ENCODE data around the gene CARMIL1. TPM values are rescaled to one million over a fixed set of nuclear protein-coding genes. Genes with fewer than 3 reads are reported as not detected.

Gene CARMIL1
- total RNA-seq, 1 donor from 2014 or later: 14.0 TPM

- no peak for DNase-seq
Observed at GRCh38 chr6:25311331-25311840, 32.2 kb downstream of the CARMIL1 start.

DNA sequence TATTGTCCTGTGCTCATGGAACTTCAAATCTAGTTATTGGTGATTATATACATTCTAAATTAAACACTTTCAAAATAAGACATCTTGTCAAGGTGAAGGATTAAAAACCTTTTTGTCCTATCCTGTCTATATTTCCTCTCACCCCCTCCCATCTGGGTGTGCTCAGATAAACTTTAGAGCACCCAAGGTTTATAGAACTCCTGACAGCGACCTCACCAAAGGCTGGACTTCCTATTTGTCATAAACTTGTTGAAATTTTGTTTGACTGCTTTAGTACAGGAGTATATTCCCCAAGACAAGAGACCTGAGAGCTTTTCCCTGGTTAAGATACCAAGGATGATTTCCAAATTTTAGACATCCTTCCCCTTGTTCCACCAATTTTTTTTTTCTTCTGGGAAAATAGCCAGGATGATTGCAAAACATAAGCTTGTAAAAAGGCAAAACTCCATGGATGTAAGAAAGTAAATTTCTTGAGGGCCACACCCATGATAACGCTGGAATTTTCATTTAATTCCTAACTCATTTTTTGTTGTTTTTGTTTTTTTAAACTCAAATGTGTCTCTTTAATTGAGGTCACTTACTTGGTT is 33.0 kb downstream of the CARMIL1 start:
- DNase-seq: peak; percentile 32

GRCh38 chr6:25312703-25313102 is 33.5 kb downstream of the CARMIL1 start:
- DNase-seq: no peak

- DNase-seq: no peak
Observed at GRCh38 chr6:25314509-25315175, 35.5 kb downstream of the CARMIL1 start.

DNA sequence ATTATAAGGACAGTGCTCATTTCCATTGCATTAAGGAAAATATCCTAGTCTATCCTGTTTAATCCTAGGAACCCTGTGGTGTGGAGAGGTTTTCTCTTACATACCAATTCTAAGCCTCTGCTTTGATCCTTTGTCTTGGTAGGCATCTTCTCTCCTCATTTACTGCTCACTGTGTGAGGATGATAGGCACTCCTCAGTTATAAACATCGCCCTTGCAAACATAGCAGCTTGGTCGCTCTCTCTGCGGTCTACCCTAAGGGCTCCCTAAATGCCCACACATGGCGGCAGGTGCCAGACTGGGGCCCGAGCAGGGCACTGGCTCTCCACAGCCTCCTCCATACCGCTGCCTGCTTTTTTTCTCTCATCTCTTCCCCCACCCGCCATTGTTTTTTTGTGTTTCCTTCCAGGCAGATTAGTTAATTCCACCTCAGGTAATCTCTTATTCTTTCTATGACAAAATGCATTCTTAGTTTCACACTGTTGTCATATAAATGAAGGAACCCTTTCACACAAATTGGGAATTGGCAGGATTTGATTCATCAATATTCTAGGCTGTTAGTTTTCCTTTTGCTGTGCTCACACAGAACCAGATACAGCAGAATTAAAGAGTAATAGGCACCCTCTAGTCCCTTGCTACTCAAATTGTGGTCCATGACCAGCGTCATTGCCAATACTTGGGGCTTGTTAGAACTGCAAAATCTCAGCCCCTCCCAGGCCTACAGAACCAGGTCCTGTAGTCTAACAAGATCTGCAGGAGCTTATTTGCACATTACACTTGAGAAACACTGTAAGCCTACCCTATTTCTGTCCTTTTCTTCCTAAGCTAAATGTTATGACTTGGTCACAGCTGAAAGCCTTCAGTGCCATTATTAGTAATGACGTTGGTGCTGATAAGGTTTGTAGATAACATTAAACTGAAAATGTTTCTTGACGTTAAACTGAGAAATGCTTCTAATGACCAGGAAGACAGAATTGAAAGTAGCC is 36.3 kb downstream of the CARMIL1 start:
- no peak for DNase-seq

DNA sequence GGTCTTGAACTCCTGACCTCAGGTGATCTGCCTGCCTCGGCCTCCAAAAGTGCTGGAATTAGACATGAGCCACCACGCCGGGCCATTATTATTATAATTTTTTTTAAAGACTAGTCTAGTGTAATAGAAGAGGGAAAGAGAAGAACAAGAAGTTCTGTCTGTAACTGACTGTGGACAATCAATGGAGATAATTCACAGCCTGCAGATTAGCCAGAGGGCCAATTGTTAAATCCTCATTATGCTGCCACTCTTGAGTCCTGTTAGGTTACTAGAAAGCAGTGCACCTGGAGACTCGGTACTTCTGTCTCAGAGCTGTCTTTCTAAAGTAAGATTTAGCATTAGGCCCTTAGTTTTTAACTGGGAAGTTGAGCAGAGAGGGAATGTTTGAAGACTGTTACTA is 37.5 kb downstream of the CARMIL1 start:
- no peak for DNase-seq

GRCh38 chr6:25318589-25318988 is 39.4 kb downstream of the CARMIL1 start:
- no peak for DNase-seq

GRCh38 chr6:25320459-25320858 is 41.3 kb downstream of the CARMIL1 start:
- DNase-seq: no peak

DNA sequence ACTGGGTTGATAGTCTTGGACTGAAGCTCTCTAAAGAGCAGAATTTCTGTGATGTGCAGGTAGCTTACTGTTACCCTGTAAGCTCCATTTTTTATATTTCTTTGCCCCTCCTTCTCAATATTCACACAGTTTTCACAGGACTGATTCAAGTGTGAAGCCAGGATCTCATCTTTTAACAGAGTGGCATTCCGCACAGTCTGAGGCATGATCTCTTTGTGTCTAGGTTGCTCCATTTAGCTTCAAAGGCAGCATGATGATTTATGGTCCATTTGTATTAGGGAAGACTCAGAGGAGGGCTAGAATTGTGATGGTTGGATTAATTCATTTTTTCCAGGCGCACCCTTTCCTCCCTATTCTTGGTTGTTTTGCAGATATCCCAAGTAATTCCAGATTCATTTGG is 43.5 kb downstream of the CARMIL1 start:
- DNase-seq: no peak

DNA sequence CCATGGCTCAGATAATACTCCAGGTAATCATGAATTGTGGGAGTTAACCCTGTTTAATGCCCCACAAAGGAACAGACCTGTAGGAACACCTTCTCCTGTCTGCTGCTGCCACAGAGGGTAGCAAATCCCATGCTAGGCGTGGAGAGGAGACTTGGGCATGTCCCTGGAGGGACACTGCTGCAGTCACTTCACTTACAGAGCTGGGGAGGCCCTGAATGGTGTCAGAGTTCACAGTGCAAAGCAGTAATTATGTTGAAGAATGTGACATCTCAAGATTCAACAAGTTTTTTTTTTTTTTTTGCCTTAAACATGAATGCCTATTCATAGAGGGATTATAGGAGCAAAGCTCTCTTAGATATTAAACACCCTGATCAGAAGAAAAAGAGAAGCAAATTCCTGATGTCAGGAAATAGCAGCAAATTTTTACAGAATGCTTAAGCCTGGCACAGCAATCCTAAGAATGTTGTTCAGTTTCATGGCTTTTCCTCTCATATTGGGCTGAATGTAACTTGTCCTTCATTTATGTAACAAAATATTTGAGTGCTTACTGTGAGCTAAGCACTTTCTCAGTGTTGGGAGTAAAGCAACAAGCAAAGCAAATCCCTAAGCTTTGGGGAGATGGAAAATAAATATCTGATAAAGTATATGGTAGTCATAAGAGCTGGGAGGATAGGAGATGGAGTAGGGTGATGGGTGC is 45.0 kb downstream of the CARMIL1 start:
- DNase-seq: no peak

DNA sequence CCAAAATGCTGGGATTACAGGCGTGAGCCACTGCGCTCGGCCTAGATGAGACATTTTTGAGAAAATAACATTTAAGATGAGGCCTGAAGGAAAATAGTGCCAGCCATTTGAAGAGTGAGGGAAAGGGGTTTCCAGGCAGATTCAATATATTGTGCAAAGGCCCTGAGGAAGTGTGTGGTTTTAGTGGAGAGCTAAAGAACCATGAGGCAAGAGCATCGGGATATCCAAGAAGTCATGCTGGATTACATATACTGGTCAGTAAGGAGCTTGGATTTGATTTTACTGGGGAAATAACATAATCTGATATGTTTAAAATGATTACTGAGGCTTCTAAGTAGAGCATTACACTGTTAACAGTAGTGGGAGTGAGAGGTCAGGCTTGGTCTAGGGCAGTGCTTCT is 47.0 kb downstream of the CARMIL1 start:
- no peak for DNase-seq

- no peak for DNase-seq
Observed at GRCh38 chr6:25326960-25327359, 47.8 kb downstream of the CARMIL1 start.

DNA sequence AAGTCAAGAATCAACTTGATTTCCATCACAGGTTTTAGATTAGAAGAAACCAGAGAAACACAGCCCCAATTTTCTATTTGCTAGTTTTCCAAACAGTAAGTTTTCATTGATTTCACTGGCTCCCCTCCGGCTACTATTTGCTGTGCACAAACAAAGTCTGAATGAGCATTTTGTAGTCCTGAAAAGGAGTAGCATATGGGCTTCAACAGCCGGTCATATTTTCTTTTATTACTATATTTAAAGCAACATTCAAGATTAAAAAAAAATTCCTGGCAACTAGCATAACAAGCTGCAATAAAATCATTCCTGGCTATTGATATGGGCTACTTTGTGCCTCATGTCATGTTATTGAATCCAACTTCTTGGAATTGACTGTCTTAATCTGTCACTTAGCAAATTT is 48.3 kb downstream of the CARMIL1 start:
- no peak for DNase-seq

DNA sequence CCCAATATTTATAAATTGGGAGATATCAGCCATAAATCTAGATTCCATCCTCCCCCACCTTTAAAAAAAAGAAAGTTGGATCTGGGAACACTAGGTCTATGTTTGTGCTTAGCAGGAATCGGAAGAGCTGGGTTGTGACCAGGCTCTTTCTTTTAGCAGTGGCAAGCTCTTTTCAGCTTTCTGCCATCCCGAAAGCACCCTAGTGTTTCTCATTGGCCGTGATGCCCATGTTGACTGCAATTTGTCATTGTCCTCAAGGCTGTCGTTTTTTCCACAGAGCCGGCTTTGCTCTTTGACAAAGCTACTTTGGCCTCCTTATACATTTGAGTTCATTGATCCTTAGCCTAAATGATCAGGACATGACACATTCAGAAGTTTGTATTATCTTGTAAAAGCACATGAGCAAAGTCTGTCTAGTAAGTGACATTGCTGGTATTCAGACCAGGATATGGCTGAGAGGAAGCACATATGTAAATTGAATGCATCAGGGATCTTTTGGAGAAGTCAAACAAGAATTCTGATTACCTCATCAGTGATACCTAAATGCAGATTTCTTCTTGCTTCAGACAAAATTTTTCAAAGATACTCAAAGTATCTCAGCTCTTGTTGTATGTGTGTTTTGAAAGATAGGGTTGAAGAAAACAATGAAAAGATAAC is 50.1 kb downstream of the CARMIL1 start:
- DNase-seq: no peak

GRCh38 chr6:25329982-25330381 is 50.8 kb downstream of the CARMIL1 start:
- no peak for DNase-seq

DNA sequence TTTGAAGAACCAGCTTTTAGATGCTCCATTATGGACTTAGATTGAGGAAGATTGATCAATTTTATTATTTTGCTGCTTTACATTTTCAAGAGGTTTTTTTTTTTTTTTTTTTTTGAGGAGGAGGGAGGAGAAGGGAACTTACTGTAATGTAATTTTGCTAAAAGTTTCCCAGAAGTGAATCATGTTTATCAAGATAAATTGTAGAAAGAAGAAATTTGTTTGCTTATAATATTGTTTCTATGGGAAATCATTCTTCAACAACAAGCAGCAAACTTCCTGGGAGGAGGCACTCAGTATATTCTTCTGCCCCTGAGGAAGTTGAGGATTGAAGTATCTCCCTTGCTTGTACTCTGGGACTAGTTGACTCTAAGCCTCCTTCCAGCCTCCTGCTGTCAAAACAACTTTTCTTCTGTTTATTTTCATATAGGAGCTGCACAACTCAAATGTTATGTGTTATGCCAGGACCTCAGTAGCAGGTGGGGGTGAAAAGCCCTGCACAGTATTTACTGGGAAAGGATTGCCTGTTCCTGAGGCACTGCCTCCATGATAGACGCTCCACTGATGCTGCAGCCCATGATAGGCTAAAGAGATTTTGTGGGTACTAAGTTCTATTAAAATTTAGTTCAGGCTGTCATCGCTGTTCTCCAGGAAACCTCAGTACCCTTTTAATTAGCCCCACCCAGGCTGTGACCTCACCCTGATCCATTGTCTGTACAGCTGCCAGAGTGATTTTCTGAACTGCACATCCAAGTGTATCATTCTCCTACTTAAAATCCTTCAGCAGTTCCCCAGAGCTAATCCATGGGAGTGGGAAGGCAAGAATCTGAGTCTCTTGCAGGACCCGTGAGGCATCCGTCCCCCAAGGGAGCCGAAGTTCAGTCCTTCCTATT is 51.9 kb downstream of the CARMIL1 start:
- DNase-seq: peak; percentile 45

- no peak for DNase-seq
Observed at GRCh38 chr6:25332165-25332564, 53.0 kb downstream of the CARMIL1 start.

- no peak for DNase-seq
Observed at GRCh38 chr6:25332655-25333071, 53.5 kb downstream of the CARMIL1 start.

- DNase-seq: no peak
Observed at GRCh38 chr6:25333471-25333870, 54.3 kb downstream of the CARMIL1 start.

DNA sequence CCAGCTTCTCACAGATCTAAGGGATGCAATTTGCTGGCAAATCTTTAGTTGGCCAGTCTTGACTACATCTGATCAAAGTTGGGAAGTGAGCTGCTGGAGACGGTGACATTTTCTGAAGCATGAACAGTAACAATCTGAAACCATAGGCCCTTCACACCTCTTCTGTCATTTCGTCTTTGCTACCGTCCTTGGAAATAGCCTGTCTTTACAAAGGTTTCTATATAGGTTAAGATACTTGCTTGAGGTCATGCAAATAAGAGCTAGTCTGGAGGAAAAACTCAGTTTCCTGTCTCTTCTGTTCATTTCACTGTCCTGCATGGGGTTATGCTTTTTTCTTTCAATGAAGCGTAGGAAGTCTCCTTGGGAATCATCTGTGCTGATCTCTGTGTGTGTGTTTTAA is 55.6 kb downstream of the CARMIL1 start:
- no peak for DNase-seq

DNA sequence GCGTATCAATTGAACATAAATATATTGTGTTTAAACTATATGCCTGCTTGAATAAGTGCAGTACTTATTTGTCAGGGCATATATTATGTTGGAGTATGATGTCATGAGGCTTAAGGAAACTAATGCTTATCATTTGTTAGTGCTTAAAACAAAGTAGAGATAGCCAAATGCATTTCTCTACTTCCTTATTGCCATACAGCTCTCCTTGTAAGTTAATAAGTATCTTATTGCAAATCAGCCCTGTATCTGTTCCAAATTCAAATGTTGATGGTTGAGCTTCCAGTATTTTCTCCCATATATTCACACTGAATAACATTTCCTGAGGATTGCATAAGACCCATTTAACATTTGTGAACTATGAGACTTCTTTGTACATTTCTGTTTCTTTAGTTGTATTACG is 57.8 kb downstream of the CARMIL1 start:
- DNase-seq: no peak
